HFF-Myc (cell line): Measurements from ENCODE around the gene CEACAM5.
A peak's percentile ranks its signal among the peaks of the same experiment; 100 is the strongest.
"Not testable (repeated sequence)": the region's sequence is repeated elsewhere in the genome, so short reads cannot be mapped to it uniquely, and the experiment has no call there.

ENCODE experiments used
- DNase-seq: peaks from one replicate; pipeline ENCODE4 v3.0.0-alpha.2; 2011; ENCODE audit warnings: low read depth; ENCODE audit errors: extremely low read depth
- H3K4me3 ChIP-seq: replicated peaks from 2 replicates; pipeline ENCODE4 v1.5.1; 2011; ENCODE audit warnings: low read depth, mild to moderate bottlenecking, control low read depth, low read length
- TF ChIP-seq, protein P1 (sequence below): IDR thresholded peaks from 2 replicates; pipeline ENCODE4 v1.5.1; 2012; ENCODE audit warnings: mild to moderate bottlenecking, low read depth, low read length, control low read depth; ENCODE audit errors: missing control alignments

The CEACAM5 gene

DNA sequence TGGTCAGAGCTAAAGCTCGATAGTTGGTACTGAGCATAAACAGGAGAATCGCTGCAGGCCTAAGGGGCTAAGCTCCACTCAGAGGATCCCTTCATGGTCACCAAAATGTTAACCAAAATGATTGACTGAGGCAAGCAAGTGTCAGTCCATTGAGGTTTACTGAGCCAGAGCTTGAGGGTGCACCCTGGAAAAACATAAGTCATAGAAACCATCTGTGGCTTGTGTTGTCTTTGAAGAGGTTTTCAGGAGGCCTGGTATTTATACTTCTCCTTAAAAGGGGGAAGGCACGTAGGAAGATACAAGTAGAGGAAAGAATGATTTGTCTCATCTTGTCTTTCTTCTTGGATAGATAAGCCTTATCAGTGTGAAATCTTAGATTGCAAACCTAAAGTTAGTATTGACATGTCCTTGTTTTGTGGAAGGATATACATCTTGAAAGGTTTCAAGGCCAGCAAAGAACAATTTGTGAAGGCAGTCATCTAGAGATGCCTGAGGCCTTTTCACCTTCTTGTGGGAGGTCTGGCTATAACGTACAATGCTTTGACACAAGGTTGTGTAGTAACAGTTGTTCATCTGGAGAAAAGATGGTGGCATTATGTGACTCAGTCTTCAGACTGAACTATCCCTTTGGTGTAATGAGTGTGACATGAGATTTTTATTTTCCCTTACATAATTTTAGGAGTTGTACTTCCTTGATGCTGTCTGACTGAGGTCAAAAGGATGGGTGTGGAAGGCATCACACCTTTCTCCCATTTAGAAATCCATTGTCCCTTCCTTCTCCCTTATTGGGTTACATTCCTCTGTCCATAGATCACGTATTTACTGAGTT is 32.2 kb downstream of the CEACAM5 start:
- TF ChIP-seq, protein P1, sequence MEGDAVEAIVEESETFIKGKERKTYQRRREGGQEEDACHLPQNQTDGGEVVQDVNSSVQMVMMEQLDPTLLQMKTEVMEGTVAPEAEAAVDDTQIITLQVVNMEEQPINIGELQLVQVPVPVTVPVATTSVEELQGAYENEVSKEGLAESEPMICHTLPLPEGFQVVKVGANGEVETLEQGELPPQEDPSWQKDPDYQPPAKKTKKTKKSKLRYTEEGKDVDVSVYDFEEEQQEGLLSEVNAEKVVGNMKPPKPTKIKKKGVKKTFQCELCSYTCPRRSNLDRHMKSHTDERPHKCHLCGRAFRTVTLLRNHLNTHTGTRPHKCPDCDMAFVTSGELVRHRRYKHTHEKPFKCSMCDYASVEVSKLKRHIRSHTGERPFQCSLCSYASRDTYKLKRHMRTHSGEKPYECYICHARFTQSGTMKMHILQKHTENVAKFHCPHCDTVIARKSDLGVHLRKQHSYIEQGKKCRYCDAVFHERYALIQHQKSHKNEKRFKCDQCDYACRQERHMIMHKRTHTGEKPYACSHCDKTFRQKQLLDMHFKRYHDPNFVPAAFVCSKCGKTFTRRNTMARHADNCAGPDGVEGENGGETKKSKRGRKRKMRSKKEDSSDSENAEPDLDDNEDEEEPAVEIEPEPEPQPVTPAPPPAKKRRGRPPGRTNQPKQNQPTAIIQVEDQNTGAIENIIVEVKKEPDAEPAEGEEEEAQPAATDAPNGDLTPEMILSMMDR, result no peak
- no peak for DNase-seq
- H3K4me3 ChIP-seq, result no peak overlapping the region

DNA sequence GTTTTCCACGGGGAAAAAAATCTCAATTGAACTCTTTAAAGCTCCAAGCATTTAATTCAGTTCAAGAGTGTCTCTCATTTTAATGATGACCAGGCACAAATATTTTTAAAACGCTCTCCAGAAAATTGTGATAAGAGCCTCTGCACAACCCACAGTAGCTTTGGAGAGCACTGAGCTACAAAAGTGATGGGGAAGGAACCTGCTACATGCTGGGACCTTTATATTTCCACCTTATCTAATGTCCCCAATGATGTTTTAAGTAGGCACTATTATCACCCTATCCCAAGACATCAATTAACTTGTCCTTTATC is 32.8 kb downstream of the CEACAM5 start:
- H3K4me3 ChIP-seq, result no peak overlapping the region
- TF ChIP-seq, protein P1, result no peak
- DNase-seq, result no peak

DNA sequence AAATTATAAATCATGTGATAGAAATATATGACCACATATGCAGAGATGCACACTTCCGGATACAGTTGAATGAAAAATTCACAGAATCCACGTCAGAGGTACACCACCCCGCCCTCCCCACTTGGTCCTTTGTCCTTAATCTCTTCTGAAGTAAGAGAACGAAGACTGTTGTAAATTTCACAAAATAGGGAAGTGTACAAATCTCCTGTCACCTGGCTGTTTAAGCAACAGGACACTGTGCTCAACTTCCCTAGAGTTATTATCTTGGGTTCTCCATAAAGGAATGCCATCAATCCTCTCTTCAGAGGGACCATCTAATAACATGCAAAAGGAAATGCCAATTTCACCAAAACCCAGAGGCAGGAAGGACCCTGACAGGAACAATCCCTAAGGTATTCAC is 36.4 kb downstream of the CEACAM5 start:
- DNase-seq, result no peak
- TF ChIP-seq, protein P1, result no peak
- H3K4me3 ChIP-seq, result no peak overlapping the region

DNA sequence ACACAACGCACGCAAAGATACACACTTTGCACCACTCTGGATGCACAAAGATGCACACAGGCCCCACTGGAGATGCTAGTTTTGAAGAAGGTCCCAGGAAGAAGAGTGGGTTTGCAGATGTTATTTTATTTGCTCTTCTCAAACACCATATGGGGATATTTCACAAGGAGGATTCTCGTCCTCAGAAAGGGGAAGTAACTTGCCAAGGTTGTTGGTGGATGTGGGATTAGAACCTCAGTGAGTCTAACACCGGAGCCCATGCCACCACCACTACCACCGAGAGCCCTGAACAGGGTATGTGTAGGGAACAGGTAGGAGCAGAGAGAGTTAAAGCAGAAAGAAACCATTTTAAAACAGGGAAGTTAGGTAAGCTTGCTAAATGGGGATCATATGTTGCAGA is 37.3 kb downstream of the CEACAM5 start:
- no peak overlapping the region for H3K4me3 ChIP-seq
- no peak for DNase-seq

DNA sequence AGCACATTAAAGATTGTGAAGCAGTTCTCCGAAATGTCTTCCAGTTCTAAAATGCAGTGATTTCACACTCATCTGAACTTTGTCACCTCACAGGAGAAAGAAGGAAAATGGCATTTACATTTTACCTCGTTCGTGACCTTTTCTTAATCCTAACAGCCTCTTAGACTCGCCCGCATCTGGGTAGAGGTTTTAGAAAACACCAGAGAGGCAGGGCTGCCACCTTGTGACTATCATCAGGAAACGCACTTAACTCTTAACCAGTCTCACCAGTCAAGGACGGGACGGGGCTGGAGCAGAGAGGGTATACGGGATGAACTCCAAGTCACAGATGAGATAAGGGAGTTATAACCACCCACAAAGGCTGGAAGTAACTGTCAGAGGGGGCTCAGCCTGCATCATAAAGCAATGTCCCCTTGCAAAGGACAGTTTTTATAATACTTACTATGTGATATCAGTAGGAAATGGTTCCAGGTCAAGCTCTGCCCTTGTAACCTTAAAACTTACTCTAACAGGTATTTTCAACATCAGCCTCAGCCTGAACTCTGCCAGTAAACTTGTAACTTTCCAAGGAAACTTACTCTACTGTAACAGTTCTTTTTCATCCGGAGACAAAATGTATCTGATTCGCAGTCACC is 38.3 kb downstream of the CEACAM5 start:
- DNase-seq, result peak; percentile 12
- H3K4me3 ChIP-seq, result no peak overlapping the region
- TF ChIP-seq, protein P1, result peak; percentile 50

More for the DNA sequence above, 37.3 kb downstream of the CEACAM5 start:
- TF ChIP-seq, protein P1, result no peak

DNA sequence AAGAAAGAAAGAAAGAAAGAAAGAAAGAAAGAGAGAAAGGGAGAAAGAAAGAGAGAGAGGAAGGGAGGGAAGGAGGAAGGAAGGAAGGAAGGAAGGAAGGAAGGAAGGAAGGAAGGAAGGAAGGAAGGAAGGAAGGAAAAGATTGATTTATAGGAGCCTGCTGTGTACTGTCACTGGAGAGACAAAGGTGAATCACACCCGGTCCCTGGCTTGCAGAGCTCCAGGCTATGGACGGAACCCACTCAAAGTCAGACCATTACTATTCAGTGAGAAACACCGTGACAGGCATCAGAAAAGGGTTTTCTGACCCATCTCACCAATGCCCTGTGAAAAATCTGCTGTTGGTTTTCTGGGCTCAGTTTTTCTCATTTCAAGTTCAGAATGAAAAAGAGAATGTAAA is 39.6 kb downstream of the CEACAM5 start:
- no peak overlapping the region for H3K4me3 ChIP-seq
- no peak for DNase-seq
- TF ChIP-seq, protein P1, result no peak

DNA sequence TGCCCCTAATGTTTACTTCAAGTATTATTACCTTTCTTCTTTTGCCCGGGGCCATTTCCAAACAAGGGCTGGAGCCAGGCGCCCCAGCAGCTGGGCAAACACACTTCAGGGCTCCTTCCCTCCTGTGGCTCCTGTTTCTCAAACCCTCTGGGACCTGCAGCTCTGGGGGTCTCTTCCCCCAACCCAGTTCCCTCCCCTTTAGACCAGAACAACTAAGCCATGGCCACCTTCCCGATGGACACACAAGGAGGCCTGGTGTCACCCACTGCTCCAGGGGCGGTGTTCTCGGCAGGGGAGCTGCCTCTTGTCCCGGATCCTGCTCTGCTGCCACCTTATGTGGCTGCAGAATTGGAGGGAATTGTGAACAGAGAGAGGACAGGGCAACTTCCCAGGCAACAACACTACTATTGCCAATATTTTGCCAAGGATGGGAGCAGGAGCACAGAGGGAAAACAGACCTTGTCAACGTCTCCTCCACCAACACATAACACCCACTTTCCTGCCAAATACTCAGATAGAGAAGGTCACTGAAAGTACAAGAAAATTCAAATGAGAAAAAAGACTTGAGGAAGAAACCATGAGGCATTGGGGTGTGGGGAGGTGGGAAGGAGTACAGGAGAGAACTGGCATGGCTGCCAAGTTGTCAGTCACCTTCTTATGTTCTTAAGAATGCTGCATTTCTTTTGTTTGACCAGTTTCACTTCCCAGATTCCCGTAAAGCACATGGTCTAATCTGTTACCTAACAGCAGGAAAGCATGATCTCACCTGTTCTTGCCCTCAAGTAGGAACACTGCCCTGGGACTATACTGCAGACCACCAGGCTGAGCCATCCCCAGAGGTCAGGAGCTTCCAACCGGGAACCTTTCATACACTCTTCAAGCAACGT is 42.1 kb downstream of the CEACAM5 start:
- H3K4me3 ChIP-seq, DNase-seq: not testable (repeated sequence)
